ENCODE results near the gene GRIK2. TPM values are rescaled to one million over a fixed set of nuclear protein-coding genes. Genes with fewer than 3 reads are reported as not detected.
"Not testable (repeated sequence)": the region's sequence is repeated elsewhere in the genome, so short reads cannot be mapped to it uniquely, and the experiment has no call there.

GRIK2 gene
- polyA plus RNA-seq, 6 donors from 2014 or later: not detected

GRCh38 chr6:102075539-102075938 lies 682.0 kb downstream of the GRIK2 start:
- no peaks in the 10 kb centered on the region for H3K27me3 Mint-ChIP-seq
- no peak overlapping the region for H3K27ac Mint-ChIP-seq
- DNase-seq: no peak
- H3K4me1 Mint-ChIP-seq: no peaks in the 10 kb centered on the region
- H3K9me3 Mint-ChIP-seq: peaks cover 0 to 6% (median 4%) of the 10 kb centered on the region in 7 donors
- no peak overlapping the region for H3K4me3 Mint-ChIP-seq
- no peaks in the 10 kb centered on the region for H3K36me3 Mint-ChIP-seq
- no peak for ATAC-seq (ENCODE audit: low read depth in 2 of 2)

- DNase-seq (no peak), ATAC-seq (ENCODE audit: low read depth in 2 of 2) (no peak)
- no peaks in the 10 kb centered on the region for H3K36me3 Mint-ChIP-seq
- H3K27me3 Mint-ChIP-seq: no peaks in the 10 kb centered on the region
- no peak overlapping the region for H3K27ac Mint-ChIP-seq
- no peak overlapping the region for H3K4me3 Mint-ChIP-seq
- H3K9me3 Mint-ChIP-seq: peaks cover 0 to 10% (median 0%) of the 10 kb centered on the region in 7 donors
- no peaks in the 10 kb centered on the region for H3K4me1 Mint-ChIP-seq
Measured at GRCh38 chr6:102085257-102085656, 691.7 kb downstream of the GRIK2 start.

- not testable (repeated sequence) for DNase-seq; H3K4me3 Mint-ChIP-seq; H3K36me3 Mint-ChIP-seq; H3K27ac Mint-ChIP-seq; H3K4me1 Mint-ChIP-seq; ATAC-seq (ENCODE audit: low read depth in 2 of 2); H3K9me3 Mint-ChIP-seq; H3K27me3 Mint-ChIP-seq
Measured at GRCh38 chr6:102088160-102088559, 694.7 kb downstream of the GRIK2 start.

- H3K36me3 Mint-ChIP-seq: no peaks in the 10 kb centered on the region
- no peak overlapping the region for H3K27ac Mint-ChIP-seq
Measured at GRCh38 chr6:102114402-102114801, 720.9 kb downstream of the GRIK2 start.

GRCh38 chr6:102115911-102116310 lies 722.4 kb downstream of the GRIK2 start:
- Mint-ChIP-seq H3K4me1 (no peaks in the 10 kb centered on the region), H3K27ac (no peak overlapping the region), H3K9me3 (peaks cover 0 to 10% (median 2%) of the 10 kb centered on the region in 7 donors), H3K4me3 (no peak overlapping the region), H3K27me3 (no peaks in the 10 kb centered on the region), H3K36me3 (no peaks in the 10 kb centered on the region)
- DNase-seq: no peak
- no peak for ATAC-seq (ENCODE audit: low read depth in 2 of 2)

More at GRCh38 chr6:102114402-102114801, 720.9 kb downstream of the GRIK2 start:
- Mint-ChIP-seq H3K27me3 (no peaks in the 10 kb centered on the region), H3K9me3 (peaks cover 0 to 8% (median 2%) of the 10 kb centered on the region in 7 donors), H3K4me3 (no peak overlapping the region), H3K4me1 (no peaks in the 10 kb centered on the region)
- ATAC-seq (ENCODE audit: low read depth in 2 of 2): no peak
- no peak for DNase-seq

GRCh38 chr6:102118034-102118433 lies 724.5 kb downstream of the GRIK2 start:
- DNase-seq (no peak), ATAC-seq (ENCODE audit: low read depth in 2 of 2) (no peak)
- Mint-ChIP-seq H3K4me3 (no peak overlapping the region), H3K9me3 (peaks cover 0 to 15% (median 2%) of the 10 kb centered on the region in 7 donors), H3K27me3 (no peaks in the 10 kb centered on the region), H3K36me3 (no peaks in the 10 kb centered on the region), H3K27ac (no peak overlapping the region), H3K4me1 (no peaks in the 10 kb centered on the region)
